ENCODE measurements around the gene CENPM.
A peak's percentile ranks its signal among the peaks of the same experiment; 100 is the strongest.

Gene CENPM

DNA sequence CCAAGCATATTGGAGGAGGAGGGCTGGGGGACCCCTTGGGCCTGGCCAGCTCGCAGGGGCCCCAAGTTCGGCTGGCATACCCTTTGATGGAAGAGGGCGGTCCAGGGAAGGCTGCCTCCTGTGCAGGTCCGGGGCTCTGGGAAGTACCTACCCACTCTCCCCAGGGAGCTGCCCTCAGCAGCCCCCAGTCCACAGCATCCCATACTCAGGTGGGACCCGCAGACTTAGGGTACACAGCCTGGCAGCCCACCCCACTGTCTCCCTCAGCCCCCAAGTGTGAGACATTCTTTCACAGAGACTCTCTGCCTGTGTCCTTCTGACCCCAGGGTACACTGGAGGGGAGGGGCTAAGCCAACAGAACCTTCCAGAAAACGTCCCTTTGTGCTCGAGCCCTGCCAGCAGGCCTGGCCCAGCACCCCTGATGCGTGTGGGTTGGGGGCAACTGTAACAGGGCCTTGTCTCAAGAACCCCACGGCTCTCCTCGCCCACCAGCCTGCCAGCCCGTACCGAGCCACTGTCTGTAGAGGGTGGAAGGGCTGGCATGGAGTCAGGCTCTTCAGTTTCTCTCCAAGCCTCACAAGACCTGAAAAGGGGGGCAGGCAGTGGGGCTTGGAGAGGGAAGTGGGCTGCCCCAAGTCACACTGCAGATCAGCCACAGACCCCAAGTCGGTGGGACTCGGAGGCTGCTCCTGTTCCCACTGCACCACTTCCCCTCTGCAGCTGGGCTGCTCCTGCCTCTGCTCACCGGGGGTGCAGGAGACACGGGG, 13.4 kb downstream of the CENPM start:
- no peak overlapping the region for H3K4me3 ChIP-seq (ENCODE audit: low read depth, low read length)
- DNase-seq (ENCODE audit: low read depth): no peak
- TF ChIP-seq, protein P1, sequence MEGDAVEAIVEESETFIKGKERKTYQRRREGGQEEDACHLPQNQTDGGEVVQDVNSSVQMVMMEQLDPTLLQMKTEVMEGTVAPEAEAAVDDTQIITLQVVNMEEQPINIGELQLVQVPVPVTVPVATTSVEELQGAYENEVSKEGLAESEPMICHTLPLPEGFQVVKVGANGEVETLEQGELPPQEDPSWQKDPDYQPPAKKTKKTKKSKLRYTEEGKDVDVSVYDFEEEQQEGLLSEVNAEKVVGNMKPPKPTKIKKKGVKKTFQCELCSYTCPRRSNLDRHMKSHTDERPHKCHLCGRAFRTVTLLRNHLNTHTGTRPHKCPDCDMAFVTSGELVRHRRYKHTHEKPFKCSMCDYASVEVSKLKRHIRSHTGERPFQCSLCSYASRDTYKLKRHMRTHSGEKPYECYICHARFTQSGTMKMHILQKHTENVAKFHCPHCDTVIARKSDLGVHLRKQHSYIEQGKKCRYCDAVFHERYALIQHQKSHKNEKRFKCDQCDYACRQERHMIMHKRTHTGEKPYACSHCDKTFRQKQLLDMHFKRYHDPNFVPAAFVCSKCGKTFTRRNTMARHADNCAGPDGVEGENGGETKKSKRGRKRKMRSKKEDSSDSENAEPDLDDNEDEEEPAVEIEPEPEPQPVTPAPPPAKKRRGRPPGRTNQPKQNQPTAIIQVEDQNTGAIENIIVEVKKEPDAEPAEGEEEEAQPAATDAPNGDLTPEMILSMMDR (IDR thresholded peaks at IDR 0.05; ENCODE audit: insufficient read depth, low read depth, low read length, missing control alignments): no peak

DNA sequence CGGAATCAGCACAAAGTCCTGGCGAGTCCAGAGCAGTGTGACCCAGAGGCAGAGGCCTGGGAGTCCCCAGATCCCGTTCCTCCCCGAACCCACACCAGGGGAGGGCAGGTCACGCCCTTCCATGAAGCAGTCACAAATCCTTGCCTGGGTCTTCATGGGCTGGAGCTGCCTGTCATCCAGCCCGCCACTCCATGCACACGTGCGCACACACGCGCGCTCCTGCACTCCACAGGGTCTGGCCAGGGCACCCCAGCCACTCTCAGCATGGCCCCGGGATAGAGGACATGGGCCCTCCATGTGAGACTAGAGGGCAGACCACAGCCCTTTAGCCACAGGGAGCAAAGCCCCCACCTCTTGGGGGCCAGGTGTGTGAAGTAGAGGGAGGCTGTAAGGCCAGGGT, 14.6 kb downstream of the CENPM start:
- H3K4me3 ChIP-seq (ENCODE audit: low read depth, low read length): no peak overlapping the region
- DNase-seq (ENCODE audit: low read depth): no peak
- TF ChIP-seq, protein P1 (IDR thresholded peaks at IDR 0.05; ENCODE audit: insufficient read depth, low read depth, low read length, missing control alignments): no peak

DNA sequence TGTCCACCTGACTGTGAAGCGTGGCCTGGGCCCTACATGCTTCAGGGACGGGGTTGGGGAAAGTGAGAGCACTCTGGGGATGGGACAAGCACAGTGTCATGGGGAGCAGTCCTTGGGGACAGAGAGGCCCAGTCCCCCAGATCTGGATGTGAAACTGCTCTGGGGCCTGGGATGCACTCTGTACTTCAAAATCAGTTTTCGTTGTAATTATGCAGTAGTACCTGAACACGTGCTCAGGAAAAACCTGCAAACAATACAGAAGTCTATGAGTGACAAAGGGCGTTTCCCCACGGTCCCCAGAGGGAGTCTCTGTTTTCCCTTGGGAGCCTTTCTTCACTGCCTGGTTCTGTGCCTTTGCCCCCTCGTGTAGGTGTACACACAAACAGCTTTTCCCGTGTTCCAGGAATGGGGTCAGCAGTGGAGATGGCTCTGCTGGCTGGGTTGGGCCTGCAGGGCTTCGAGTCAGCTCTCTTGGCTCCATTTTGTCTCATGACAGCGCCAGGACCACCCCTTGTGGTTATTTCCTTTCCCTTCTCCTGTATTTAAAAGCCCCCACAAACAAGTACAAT, 15.2 kb downstream of the CENPM start:
- DNase-seq (ENCODE audit: low read depth): peak; percentile 76
- TF ChIP-seq, protein P1 (IDR thresholded peaks at IDR 0.05; ENCODE audit: insufficient read depth, low read depth, low read length, missing control alignments): no peak
- no peak overlapping the region for H3K4me3 ChIP-seq (ENCODE audit: low read depth, low read length)

DNA sequence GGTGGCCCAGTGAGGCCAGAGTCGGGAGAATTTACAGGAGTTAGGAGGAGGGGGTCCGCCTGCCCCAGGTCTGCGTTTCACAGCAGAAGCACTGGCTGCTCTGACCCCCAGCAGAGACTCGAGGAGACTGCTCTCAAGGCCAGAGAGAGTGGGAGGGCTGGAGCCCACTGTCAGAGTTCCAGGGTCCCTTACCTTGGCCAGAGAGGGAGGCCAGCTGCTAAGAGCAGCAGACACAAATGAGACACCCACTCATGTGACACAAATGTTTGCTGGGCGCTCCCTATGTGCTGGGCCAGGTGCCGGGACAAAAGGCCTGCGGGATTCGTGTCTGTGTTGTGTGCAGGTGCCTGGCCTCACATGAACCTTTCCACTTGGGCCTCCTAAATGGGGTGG, 17.5 kb downstream of the CENPM start:
- H3K4me3 ChIP-seq (ENCODE audit: low read depth, low read length): no peak overlapping the region
- no peak for DNase-seq (ENCODE audit: low read depth)
- TF ChIP-seq, protein P1 (IDR thresholded peaks at IDR 0.05; ENCODE audit: insufficient read depth, low read depth, low read length, missing control alignments): no peak

DNA sequence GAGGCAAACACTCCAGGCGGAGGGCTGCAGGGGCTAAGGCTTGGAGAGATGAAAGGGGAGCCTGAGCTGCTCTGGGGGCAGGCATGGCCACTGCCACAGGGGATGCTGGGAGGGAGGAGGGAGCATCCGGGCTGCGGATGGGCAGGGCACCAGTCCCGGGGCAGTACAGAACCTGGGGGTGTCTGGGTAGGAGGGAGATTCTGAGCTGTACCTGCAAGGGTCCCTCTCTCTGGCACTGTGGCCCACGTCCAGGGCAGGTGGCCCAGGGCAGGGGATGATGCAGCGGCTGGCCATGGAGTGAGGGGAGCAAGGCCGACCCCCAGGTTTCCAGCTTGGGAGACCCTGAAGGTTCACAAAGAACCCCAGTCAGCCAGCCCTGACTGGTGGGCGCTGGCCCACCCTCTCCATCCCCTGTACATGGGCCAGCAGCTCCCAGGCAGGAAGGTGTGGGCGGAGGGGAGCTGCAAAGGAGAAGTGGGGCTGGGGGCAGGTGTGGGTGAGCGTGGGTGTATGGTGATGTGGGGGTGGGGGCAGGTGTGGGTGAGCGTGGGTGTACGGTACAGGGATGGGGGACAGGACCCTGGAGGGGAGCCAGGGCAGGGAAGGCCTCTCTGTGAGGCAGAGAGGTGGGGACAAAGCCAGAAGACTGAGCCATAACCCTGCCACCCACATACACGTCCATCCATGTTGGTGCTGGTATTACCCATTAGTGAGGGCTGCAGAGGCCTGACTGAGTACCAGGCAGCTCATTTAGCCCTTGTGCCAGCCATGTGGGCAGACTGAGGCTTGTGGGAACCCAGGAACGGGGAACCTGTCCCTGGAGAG, 18.1 kb downstream of the CENPM start:
- TF ChIP-seq, protein P1 (IDR thresholded peaks at IDR 0.05; ENCODE audit: insufficient read depth, low read depth, low read length, missing control alignments): no peak
- DNase-seq (ENCODE audit: low read depth): no peak
- H3K4me3 ChIP-seq (ENCODE audit: low read depth, low read length): no peak overlapping the region

DNA sequence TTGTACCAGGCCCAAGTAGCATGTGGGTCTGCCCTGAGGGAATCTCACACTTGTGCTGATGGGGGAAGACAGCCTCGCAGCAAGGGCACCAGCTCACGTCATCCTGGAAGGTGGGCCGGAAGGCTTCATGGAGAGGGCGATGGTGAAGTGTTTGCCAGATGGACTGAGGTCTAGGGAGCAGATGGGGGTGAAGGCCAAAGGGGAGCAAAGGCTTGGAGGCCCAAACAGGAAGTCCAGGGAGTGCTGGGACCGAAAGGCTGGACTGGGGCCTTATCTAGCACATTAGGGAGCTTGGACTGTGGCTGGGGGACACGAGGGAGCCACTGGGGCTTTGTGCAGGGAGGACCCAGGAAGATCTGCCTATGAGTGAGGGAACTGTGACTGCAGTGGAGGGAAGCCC, 19.1 kb downstream of the CENPM start:
- DNase-seq (ENCODE audit: low read depth): no peak
- TF ChIP-seq, protein P1 (IDR thresholded peaks at IDR 0.05; ENCODE audit: insufficient read depth, low read depth, low read length, missing control alignments): no peak
- no peak overlapping the region for H3K4me3 ChIP-seq (ENCODE audit: low read depth, low read length)
